Measurements from ENCODE around the gene PTH1R.

Gene PTH1R

GRCh38 chr3:46952813-46953212 lies 75.3 kb downstream of the PTH1R start:
- DNase-seq = no peak
